Right lobe of liver (tissue), 4 donors: ENCODE results near the gene PON1.

Source experiments
- POLR2A ChIP-seq: fragments of 450-650 bp; IDR thresholded peaks from one replicate; pipeline ENCODE4 v1.6.1; 2017; ENCODE audit warnings: antibody characterized with exemption, mild to moderate bottlenecking
- TF ChIP-seq, protein P1 (sequence below), 4 donors: fragments of 200-600 bp in 3 of 4; fragments of 450-650 bp in 1 of 4; IDR thresholded peaks; one replicate each; pipeline versions ENCODE4 v1.5.1 to v1.8.0; 2016 to 2022; ENCODE audit warnings: antibody characterized with exemption in 4 of 4, mild to moderate bottlenecking in 2 of 4
- donor health status: DM: no; HTN: no; CAD: no.
- donor health status: DM: no; HTN: no; CAD: no.
- donor health status: DM: no; HTN: yes; CAD: no.

DNA sequence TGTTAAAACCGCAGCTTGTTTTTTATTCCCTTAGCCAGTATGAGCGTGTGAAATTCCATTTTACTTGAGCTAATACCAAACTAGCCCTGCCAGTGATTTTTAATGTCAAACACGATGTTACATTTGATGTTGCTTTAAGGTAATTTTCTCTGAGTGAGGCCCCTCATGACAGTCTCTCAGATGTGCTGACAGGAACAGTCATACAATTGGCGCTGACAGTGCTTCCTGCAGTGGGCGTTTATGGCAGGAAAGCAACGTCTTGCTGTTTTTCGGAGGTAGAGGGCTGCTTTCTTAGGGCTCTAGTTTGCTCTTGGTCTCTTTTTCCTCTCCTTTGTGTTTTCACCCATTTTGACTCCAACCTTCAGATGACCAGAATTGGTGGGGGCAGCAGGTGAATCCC, 19.3 kb downstream of the PON1 start:
- TF ChIP-seq, protein P1, sequence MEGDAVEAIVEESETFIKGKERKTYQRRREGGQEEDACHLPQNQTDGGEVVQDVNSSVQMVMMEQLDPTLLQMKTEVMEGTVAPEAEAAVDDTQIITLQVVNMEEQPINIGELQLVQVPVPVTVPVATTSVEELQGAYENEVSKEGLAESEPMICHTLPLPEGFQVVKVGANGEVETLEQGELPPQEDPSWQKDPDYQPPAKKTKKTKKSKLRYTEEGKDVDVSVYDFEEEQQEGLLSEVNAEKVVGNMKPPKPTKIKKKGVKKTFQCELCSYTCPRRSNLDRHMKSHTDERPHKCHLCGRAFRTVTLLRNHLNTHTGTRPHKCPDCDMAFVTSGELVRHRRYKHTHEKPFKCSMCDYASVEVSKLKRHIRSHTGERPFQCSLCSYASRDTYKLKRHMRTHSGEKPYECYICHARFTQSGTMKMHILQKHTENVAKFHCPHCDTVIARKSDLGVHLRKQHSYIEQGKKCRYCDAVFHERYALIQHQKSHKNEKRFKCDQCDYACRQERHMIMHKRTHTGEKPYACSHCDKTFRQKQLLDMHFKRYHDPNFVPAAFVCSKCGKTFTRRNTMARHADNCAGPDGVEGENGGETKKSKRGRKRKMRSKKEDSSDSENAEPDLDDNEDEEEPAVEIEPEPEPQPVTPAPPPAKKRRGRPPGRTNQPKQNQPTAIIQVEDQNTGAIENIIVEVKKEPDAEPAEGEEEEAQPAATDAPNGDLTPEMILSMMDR (IDR thresholded peaks at IDR 0.05) = no peak
- TF ChIP-seq POLR2A = no peak
